Endothelial cell of umbilical vein (primary cell): ENCODE data around the gene GPR83. TPM values are rescaled to one million over a fixed set of nuclear protein-coding genes. Genes with fewer than 3 reads are reported as not detected.

Source experiments
- BruUV-seq: library from RNA; stranded (reverse); fragments of 400-500 nt; replicated peaks from 2 replicates; lab custom pipeline; 2021; lab: Mats Ljungman, UMichigan
- CTCF ChIA-PET: fragments of 300-600, 350-600 bp; sonication (Branson Sonifier 250); formaldehyde crosslinking; loops from one replicate; lab custom pipeline; 2021; ENCODE audit warnings: antibody characterized with exemption, inconsistent platforms; lab: Charles Lee
- POLR2A ChIA-PET: fragments of 300-600, 350-600 bp; sonication (Branson Sonifier 250); formaldehyde crosslinking; loops from one replicate; lab custom pipeline; 2021; ENCODE audit warnings: antibody characterized with exemption, inconsistent platforms; lab: Charles Lee
- DNase-seq: peaks from one replicate; pipeline ENCODE4 v3.0.0-alpha.2; 2011; ENCODE audit warnings: low read depth, low spot score
- FAIRE-seq: peaks from 2 replicates; lab custom pipeline; 2011; peaks lifted over from hg19 to GRCh38; lab: Jason Lieb, UNC
- H2AFZ ChIP-seq: 2 replicates; pipeline ENCODE4 v1.6.0; 2012; ENCODE audit warnings: low read depth, low read length, control low read depth, inconsistent platforms
- H3K27ac ChIP-seq: 2 replicates; pipeline ENCODE4 v1.5.1; 2011; ENCODE audit warnings: low read depth, mild to moderate bottlenecking, control low read depth, low read length, moderate library complexity; ENCODE audit not compliant: insufficient read depth
- H3K27me3 ChIP-seq, 2 experiments: 2 replicates each; pipeline versions ENCODE4 v1.6.0 to v1.6.1; 2011; ENCODE audit warnings: low read length in 2 of 2, mixed read lengths in 1 of 2; ENCODE audit not compliant: control insufficient read depth in 2 of 2, insufficient read depth in 2 of 2
- H3K36me3 ChIP-seq, 2 experiments: 2 replicates in 1 of 2; 3 replicates in 1 of 2; pipeline ENCODE4 v1.5.1; 2011; ENCODE audit warnings: low read length in 2 of 2, mild to moderate bottlenecking in 1 of 2, moderate library complexity in 1 of 2; ENCODE audit not compliant: control insufficient read depth in 2 of 2, insufficient read depth in 2 of 2; ENCODE audit errors: extremely low read depth in 1 of 2
- H3K4me1 ChIP-seq: 3 replicates; pipeline ENCODE4 v1.5.1; 2011; ENCODE audit warnings: mild to moderate bottlenecking, low read length; ENCODE audit not compliant: control insufficient read depth, insufficient read depth; ENCODE audit errors: extremely low read depth
- H3K4me2 ChIP-seq: 2 replicates; pipeline ENCODE4 v1.6.1; 2011; ENCODE audit warnings: low read length, control low read depth, mixed read lengths; ENCODE audit not compliant: insufficient read depth
- H3K4me3 ChIP-seq, 3 experiments: fragments of 200-600 bp in 1 of 3; sonication (generic), shearing (Covaris generic) in 1 of 3; replicated peaks in 1 of 3; 2 replicates each; pipeline ENCODE4 v1.5.1; 2011 to 2016; ENCODE audit warnings: control low read depth in 3 of 3, low read length in 3 of 3, mild to moderate bottlenecking in 2 of 3, inconsistent platforms in 1 of 3, low read depth in 1 of 3, moderate library complexity in 1 of 3; ENCODE audit not compliant: insufficient read depth in 1 of 3
- H3K79me2 ChIP-seq: 2 replicates; pipeline ENCODE4 v1.6.0; 2012; ENCODE audit warnings: low read length, inconsistent platforms; ENCODE audit not compliant: control insufficient read depth, insufficient read depth
- H3K9ac ChIP-seq: replicated peaks from 2 replicates; pipeline ENCODE3; 2011; ENCODE audit warnings: low read length, control low read depth; ENCODE audit not compliant: insufficient read depth; ENCODE audit errors: extremely low read depth
- H3K9me1 ChIP-seq: replicated peaks from 3 replicates; pipeline ENCODE4 v1.6.0; 2011; ENCODE audit warnings: mild to moderate bottlenecking, low read length; ENCODE audit not compliant: control insufficient read depth, insufficient read depth; ENCODE audit errors: extremely low read depth
- H3K9me3 ChIP-seq: replicated peaks from 2 replicates; pipeline ENCODE4 v1.5.1; 2012; ENCODE audit warnings: low read length, inconsistent platforms; ENCODE audit not compliant: control insufficient read depth, insufficient read depth
- H4K20me1 ChIP-seq: replicated peaks from 2 replicates; pipeline ENCODE3; 2011; ENCODE audit warnings: mild to moderate bottlenecking, low read length; ENCODE audit not compliant: control insufficient read depth, insufficient read depth; ENCODE audit errors: extremely low read depth
- CTCF ChIP-seq, 2 donors: IDR thresholded peaks; 1 replicate in 1 of 2; 2 replicates in 1 of 2; pipeline ENCODE4 v1.5.1; 2011; ENCODE audit warnings: low read length in 2 of 2, mild to moderate bottlenecking in 2 of 2, moderate library complexity in 2 of 2, control low read depth in 1 of 2, inconsistent platforms in 1 of 2, low read depth in 1 of 2; ENCODE audit not compliant: insufficient read depth in 1 of 2; ENCODE audit errors: extremely low read depth in 1 of 2
- EZH2 ChIP-seq: IDR thresholded peaks from 2 replicates; pipeline ENCODE4 v1.6.1; 2012; ENCODE audit warnings: borderline replicate concordance, low read depth, mild to moderate bottlenecking, moderate library complexity, low read length, inconsistent platforms; ENCODE audit not compliant: severe bottlenecking
- FOS ChIP-seq: IDR thresholded peaks from 2 replicates; pipeline ENCODE4 v1.6.1; 2011; ENCODE audit warnings: mild to moderate bottlenecking, low read length, moderate library complexity, borderline replicate concordance; ENCODE audit not compliant: insufficient read depth
- GATA2 ChIP-seq: IDR thresholded peaks from 2 replicates; pipeline ENCODE4 v1.7.0; 2011; ENCODE audit warnings: low read depth, mild to moderate bottlenecking, moderate library complexity, mixed read lengths, low read length; ENCODE audit not compliant: insufficient read length, insufficient read depth
- JUN ChIP-seq: IDR thresholded peaks from 2 replicates; pipeline ENCODE4 v1.6.1; 2011; ENCODE audit warnings: borderline replicate concordance, low read depth; ENCODE audit not compliant: insufficient read length, insufficient read depth
- MAX ChIP-seq: IDR thresholded peaks from 2 replicates; pipeline ENCODE4 v1.6.1; 2011; ENCODE audit not compliant: insufficient read depth, insufficient read length
- MYC ChIP-seq: IDR thresholded peaks from one replicate; pipeline ENCODE4 v1.6.1; 2011; ENCODE audit warnings: mild to moderate bottlenecking, low read depth, low read length
- POLR2A ChIP-seq: IDR thresholded peaks from 2 replicates; pipeline ENCODE4 v1.6.1; 2012; ENCODE audit warnings: low read depth, mild to moderate bottlenecking, control low read depth, low read length
- POLR2AphosphoS5 ChIP-seq: IDR thresholded peaks from 2 replicates; pipeline ENCODE4 v1.6.1; 2012; ENCODE audit warnings: low read depth, mild to moderate bottlenecking, control low read depth, low read length, moderate library complexity; ENCODE audit not compliant: insufficient read depth
- dilution Hi-C: fragments of 300-500 bp; cut with MboI; formaldehyde crosslinking; loops from one replicate; pipeline ENCODE4 v1.15.0; 2019; ENCODE audit warnings: low sequenced_read_pairs; ENCODE audit not compliant: extremely low pct_ligation_motif_present
- intact Hi-C: fragments of 100-400 bp; cut with micrococcal nuclease; formaldehyde crosslinking; loops from one replicate; pipeline ENCODE4 v1.10.0; 2022
- polyA plus RNA-seq, 4 experiments: library from polyadenylated mRNA; depleted of rRNA in 3 of 4; stranded (reverse) in 3 of 4; unstranded in 1 of 4; fragments of >200 nt; gene quantifications; 2 replicates each; pipeline versions ENCODE4 v1.2.1 to v1.2.3, GENCODE V29; 2011 to 2012; ENCODE audit warnings: missing spikeins in 1 of 4
- total RNA-seq: library from RNA; stranded (reverse); gene quantifications from 2 replicates; pipeline ENCODE4 v1.2.3, GENCODE V29; 2021

GPR83 gene
- total and polyA plus RNA-seq, 2 donors (not counting 3 experiments of a cell fraction or from before 2014, with no cell fraction given) = 0.07 TPM; not detected in 1

DNA sequence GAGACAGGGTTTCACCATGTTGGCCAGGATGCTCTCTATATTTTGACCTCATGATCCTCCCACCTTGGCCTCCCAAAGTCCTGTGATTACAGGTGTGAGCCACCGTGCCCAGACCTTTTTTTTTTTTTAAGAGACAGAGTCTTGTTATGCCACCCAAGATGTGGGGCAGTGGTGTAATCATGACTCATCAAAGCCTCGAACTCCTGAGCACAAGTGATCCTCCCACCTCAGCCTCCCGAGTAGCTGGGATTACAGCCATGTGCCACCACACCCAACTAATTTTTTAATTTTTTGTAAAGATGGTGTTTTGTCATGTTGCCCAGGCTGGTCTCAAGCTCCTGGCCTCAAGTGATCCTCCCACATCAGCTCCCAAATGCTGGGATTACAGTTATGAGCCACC lies 59.0 kb downstream of the GPR83 start:
- no peaks in the 10 kb centered on the region for H3K9me1 ChIP-seq
- no peaks in the 10 kb centered on the region for H3K27me3 ChIP-seq
- ChIA-PET POLR2A (no interaction called here), CTCF (no interaction called here)
- no peak for TF ChIP-seq EZH2
- no peak for TF ChIP-seq CTCF (IDR thresholded peaks at IDR 0.05; ENCODE audit: extremely low read depth in 1 of 2, insufficient read depth in 1 of 2, low read depth in 1 of 2, low read length in 2 of 2)
- TF ChIP-seq FOS = no peak
- no peak for TF ChIP-seq MAX
- no peak for TF ChIP-seq GATA2
- TF ChIP-seq POLR2AphosphoS5 = no peak
- TF ChIP-seq JUN = no peak
- TF ChIP-seq POLR2A = no peak
- no peak for TF ChIP-seq MYC
- H3K27ac ChIP-seq = no peak overlapping the region
- no peaks in the 10 kb centered on the region for H4K20me1 ChIP-seq
- FAIRE-seq (no peak), DNase-seq (no peak)
- H2AFZ ChIP-seq = no peak overlapping the region
- H3K79me2 ChIP-seq = no peaks in the 10 kb centered on the region
- H3K36me3 ChIP-seq = no peaks in the 10 kb centered on the region
- BruUV-seq = no TSS peak
- H3K4me1 ChIP-seq = no peaks in the 10 kb centered on the region
- H3K9ac ChIP-seq = no peak overlapping the region
- no peaks in the 10 kb centered on the region for H3K9me3 ChIP-seq
- dilution Hi-C loops (no loop called here), intact Hi-C loops (no loop called here)
- no peak overlapping the region for H3K4me3 ChIP-seq
- no peak overlapping the region for H3K4me2 ChIP-seq
